ENCODE measurements around the gene JCAD.
A peak's percentile ranks its signal among the peaks of the same experiment; 100 is the strongest.
"Not testable (repeated sequence)": the region's sequence is repeated elsewhere in the genome, so short reads cannot be mapped to it uniquely, and the experiment has no call there.

Gene JCAD

GRCh38 chr10:30027057-30028005, 32.1 kb downstream of the JCAD start:
- Histone ChIP-seq H3K27ac (ENCODE audit: insufficient read depth in 1 of 2, low read depth in 1 of 2, low read length in 2 of 2, poor library complexity in 1 of 2, severe bottlenecking in 2 of 2) (no peak overlapping the region), H3K36me3 (ENCODE audit: control insufficient read depth in 4 of 4, insufficient read depth in 4 of 4, low read length in 3 of 4) (peaks cover 0 to 7% (median 0%) of the 10 kb centered on the region in 4 experiments), H3K27me3 (replicated peaks in 2 of 5; ENCODE audit: control insufficient read depth in 4 of 5, insufficient read depth in 5 of 5, low read length in 4 of 5) (peaks cover 0 to 20% (median 0%) of the 10 kb centered on the region in 5 experiments), H3K4me3 (ENCODE audit: control insufficient read depth in 1 of 7, extremely low read depth in 1 of 7, insufficient read depth in 4 of 7, low read depth in 2 of 7, low read length in 6 of 7) (peak overlapping the region in 4 of 7 experiments; percentile 5 to 50 (median 33)), H3K4me1 (ENCODE audit: control extremely low read depth in 1 of 4, control insufficient read depth in 4 of 4, insufficient read depth in 4 of 4, low read length in 3 of 4) (peaks cover 0 to 33% (median 26%) of the 10 kb centered on the region in 4 experiments), H3K9me3 (ENCODE audit: control extremely low read depth in 1 of 5, control insufficient read depth in 4 of 5, insufficient read depth in 2 of 5, low read depth in 1 of 5, low read length in 4 of 5) (no peaks in the 10 kb centered on the region)
- CTCF ChIA-PET = interaction anchor here (0.7 to 5.0 kb wide), 21 partner anchors 9 to 240 kb away, joined by 3 to 41 read pairs (median 4); no protein-coding TSS in a partner anchor
- WGBS (ENCODE audit: insufficient coverage) = 13% methylated on average over 42 of the region's 42 CpGs
- POLR2A ChIA-PET = interaction anchor here (0.6 to 1.5 kb wide), 4 partner anchors 11 to 22 kb away, joined by 3 read pairs; no protein-coding TSS in a partner anchor
- DNase-seq = peak; percentile 95 to 99 (median 98)

- Histone ChIP-seq H3K9me3 (ENCODE audit: control extremely low read depth in 1 of 5, control insufficient read depth in 4 of 5, insufficient read depth in 2 of 5, low read depth in 1 of 5, low read length in 4 of 5) (no peaks in the 10 kb centered on the region), H3K4me1 (ENCODE audit: control extremely low read depth in 1 of 4, control insufficient read depth in 4 of 4, insufficient read depth in 4 of 4, low read length in 3 of 4) (peaks cover 0 to 33% (median 26%) of the 10 kb centered on the region in 4 experiments), H3K36me3 (ENCODE audit: control insufficient read depth in 4 of 4, insufficient read depth in 4 of 4, low read length in 3 of 4) (peaks cover 0 to 7% (median 0%) of the 10 kb centered on the region in 4 experiments), H3K4me3 (ENCODE audit: control insufficient read depth in 1 of 7, extremely low read depth in 1 of 7, insufficient read depth in 4 of 7, low read depth in 2 of 7, low read length in 6 of 7) (peak overlapping the region in 1 of 7 experiments; percentile 50), H3K27me3 (replicated peaks in 2 of 5; ENCODE audit: control insufficient read depth in 4 of 5, insufficient read depth in 5 of 5, low read length in 4 of 5) (peaks cover 0 to 23% (median 0%) of the 10 kb centered on the region in 5 experiments), H3K27ac (ENCODE audit: insufficient read depth in 1 of 2, low read depth in 1 of 2, low read length in 2 of 2, poor library complexity in 1 of 2, severe bottlenecking in 2 of 2) (no peak overlapping the region)
- 93% methylated on average over 10 of the region's 10 CpGs for WGBS (ENCODE audit: insufficient coverage)
- POLR2A ChIA-PET = interaction anchor here (0.6 to 1.5 kb wide), 2 partner anchors 12 to 23 kb away, joined by 3 read pairs; no protein-coding TSS in a partner anchor
- no peak for DNase-seq
- CTCF ChIA-PET = interaction anchor here (1.2 to 5.0 kb wide), 10 partner anchors 8 to 214 kb away, joined by 3 to 41 read pairs (median 5); no protein-coding TSS in a partner anchor
Measured at GRCh38 chr10:30026578-30026977, 32.8 kb downstream of the JCAD start.

- Histone ChIP-seq H3K36me3 (ENCODE audit: control insufficient read depth in 4 of 4, insufficient read depth in 4 of 4, low read length in 3 of 4) (peaks cover 0 to 7% (median 0%) of the 10 kb centered on the region in 4 experiments), H3K4me3 (ENCODE audit: control insufficient read depth in 1 of 7, extremely low read depth in 1 of 7, insufficient read depth in 4 of 7, low read depth in 2 of 7, low read length in 6 of 7) (no peak overlapping the region), H3K27me3 (replicated peaks in 2 of 5; ENCODE audit: control insufficient read depth in 4 of 5, insufficient read depth in 5 of 5, low read length in 4 of 5) (peaks cover 0 to 23% (median 0%) of the 10 kb centered on the region in 5 experiments), H3K4me1 (ENCODE audit: control extremely low read depth in 1 of 4, control insufficient read depth in 4 of 4, insufficient read depth in 4 of 4, low read length in 3 of 4) (peaks cover 0 to 33% (median 26%) of the 10 kb centered on the region in 4 experiments), H3K27ac (ENCODE audit: insufficient read depth in 1 of 2, low read depth in 1 of 2, low read length in 2 of 2, poor library complexity in 1 of 2, severe bottlenecking in 2 of 2) (no peak overlapping the region), H3K9me3 (ENCODE audit: control extremely low read depth in 1 of 5, control insufficient read depth in 4 of 5, insufficient read depth in 2 of 5, low read depth in 1 of 5, low read length in 4 of 5) (no peaks in the 10 kb centered on the region)
- ChIA-PET CTCF (interaction anchor here (0.7 to 5.0 kb wide), 7 partner anchors 10 to 215 kb away, joined by 3 to 41 read pairs (median 6); no protein-coding TSS in a partner anchor), POLR2A (no interaction called here)
- DNase-seq = no peak
- 100% methylated on average over 8 of the region's 10 CpGs for WGBS (ENCODE audit: insufficient coverage)
Measured at GRCh38 chr10:30026080-30026479, 33.3 kb downstream of the JCAD start.

GRCh38 chr10:30025428-30025827, 34.0 kb downstream of the JCAD start:
- POLR2A ChIA-PET; H3K27ac ChIP-seq (ENCODE audit: insufficient read depth in 1 of 2, low read depth in 1 of 2, low read length in 2 of 2, poor library complexity in 1 of 2, severe bottlenecking in 2 of 2); H3K9me3 ChIP-seq (ENCODE audit: control extremely low read depth in 1 of 5, control insufficient read depth in 4 of 5, insufficient read depth in 2 of 5, low read depth in 1 of 5, low read length in 4 of 5); H3K36me3 ChIP-seq (ENCODE audit: control insufficient read depth in 4 of 4, insufficient read depth in 4 of 4, low read length in 3 of 4); DNase-seq; H3K4me3 ChIP-seq (ENCODE audit: control insufficient read depth in 1 of 7, extremely low read depth in 1 of 7, insufficient read depth in 4 of 7, low read depth in 2 of 7, low read length in 6 of 7): not testable (repeated sequence)
- CTCF ChIA-PET = interaction anchor here (0.7 to 5.0 kb wide), 5 partner anchors 9 to 216 kb away, joined by 3 to 21 read pairs (median 6); no protein-coding TSS in a partner anchor
- peaks cover 0 to 21% (median 0%) of the 10 kb centered on the region in 5 experiments for H3K27me3 ChIP-seq (replicated peaks in 2 of 5; ENCODE audit: control insufficient read depth in 4 of 5, insufficient read depth in 5 of 5, low read length in 4 of 5)
- peaks cover 0 to 33% (median 26%) of the 10 kb centered on the region in 4 experiments for H3K4me1 ChIP-seq (ENCODE audit: control extremely low read depth in 1 of 4, control insufficient read depth in 4 of 4, insufficient read depth in 4 of 4, low read length in 3 of 4)
- 100% methylated on average over 3 of the region's 8 CpGs for WGBS (ENCODE audit: insufficient coverage)

GRCh38 chr10:30022590-30022989, 36.8 kb downstream of the JCAD start:
- Histone ChIP-seq H3K27ac (ENCODE audit: insufficient read depth in 1 of 2, low read depth in 1 of 2, low read length in 2 of 2, poor library complexity in 1 of 2, severe bottlenecking in 2 of 2) (no peak overlapping the region), H3K4me1 (ENCODE audit: control extremely low read depth in 1 of 4, control insufficient read depth in 4 of 4, insufficient read depth in 4 of 4, low read length in 3 of 4) (peaks cover 10 to 39% (median 29%) of the 10 kb centered on the region in 4 experiments), H3K36me3 (ENCODE audit: control insufficient read depth in 4 of 4, insufficient read depth in 4 of 4, low read length in 3 of 4) (peaks cover 0 to 3% (median 0%) of the 10 kb centered on the region in 4 experiments), H3K9me3 (ENCODE audit: control extremely low read depth in 1 of 5, control insufficient read depth in 4 of 5, insufficient read depth in 2 of 5, low read depth in 1 of 5, low read length in 4 of 5) (no peaks in the 10 kb centered on the region), H3K27me3 (replicated peaks in 2 of 5; ENCODE audit: control insufficient read depth in 4 of 5, insufficient read depth in 5 of 5, low read length in 4 of 5) (peaks cover 0 to 13% (median 0%) of the 10 kb centered on the region in 5 experiments), H3K4me3 (ENCODE audit: control insufficient read depth in 1 of 7, extremely low read depth in 1 of 7, insufficient read depth in 4 of 7, low read depth in 2 of 7, low read length in 6 of 7) (no peak overlapping the region)
- POLR2A ChIA-PET = no interaction called here
- no peak for DNase-seq
- WGBS (ENCODE audit: insufficient coverage) = 94% methylated on average over 5 of the region's 6 CpGs
- CTCF ChIA-PET = interaction anchor here (1.3 to 13.2 kb wide), 2 partner anchors 22 to 497 kb away, joined by 3 to 124 read pairs; no protein-coding TSS in a partner anchor

GRCh38 chr10:30019468-30019867, 39.9 kb downstream of the JCAD start:
- Histone ChIP-seq H3K4me1 (ENCODE audit: control extremely low read depth in 1 of 4, control insufficient read depth in 4 of 4, insufficient read depth in 4 of 4, low read length in 3 of 4) (peaks cover 15 to 34% (median 19%) of the 10 kb centered on the region in 4 experiments), H3K27ac (ENCODE audit: insufficient read depth in 1 of 2, low read depth in 1 of 2, low read length in 2 of 2, poor library complexity in 1 of 2, severe bottlenecking in 2 of 2) (no peak overlapping the region), H3K4me3 (ENCODE audit: control insufficient read depth in 1 of 7, extremely low read depth in 1 of 7, insufficient read depth in 4 of 7, low read depth in 2 of 7, low read length in 6 of 7) (no peak overlapping the region), H3K9me3 (ENCODE audit: control extremely low read depth in 1 of 5, control insufficient read depth in 4 of 5, insufficient read depth in 2 of 5, low read depth in 1 of 5, low read length in 4 of 5) (no peaks in the 10 kb centered on the region), H3K27me3 (replicated peaks in 2 of 5; ENCODE audit: control insufficient read depth in 4 of 5, insufficient read depth in 5 of 5, low read length in 4 of 5) (peaks cover 0 to 7% (median 0%) of the 10 kb centered on the region in 5 experiments), H3K36me3 (ENCODE audit: control insufficient read depth in 4 of 4, insufficient read depth in 4 of 4, low read length in 3 of 4) (peaks cover 0 to 3% (median 0%) of the 10 kb centered on the region in 4 experiments)
- DNase-seq = no peak
- ChIA-PET CTCF (interaction anchor here (0.7 to 13.2 kb wide), 3 partner anchors 8 to 220 kb away, joined by 3 to 124 read pairs (median 14); no protein-coding TSS in a partner anchor), POLR2A (no interaction called here)

Data from common myeloid progenitor, CD34-positive (primary cell).